GM19467 (cell line): ENCODE measurements around the gene CTNNB1.

Experiments
- ATAC-seq: cut with Tn5 transposase; IDR thresholded peaks from one replicate; pipeline ENCODE4 v1.9.1; 2021; ENCODE audit warnings: mild to moderate bottlenecking, moderate library complexity; ENCODE audit not compliant: unreplicated experiment

Gene CTNNB1

GRCh38 chr3:41213588-41213987 is 14.3 kb downstream of the CTNNB1 start:
- ATAC-seq, result no peak

GRCh38 chr3:41216422-41216821 is 17.1 kb downstream of the CTNNB1 start:
- ATAC-seq, result no peak

DNA sequence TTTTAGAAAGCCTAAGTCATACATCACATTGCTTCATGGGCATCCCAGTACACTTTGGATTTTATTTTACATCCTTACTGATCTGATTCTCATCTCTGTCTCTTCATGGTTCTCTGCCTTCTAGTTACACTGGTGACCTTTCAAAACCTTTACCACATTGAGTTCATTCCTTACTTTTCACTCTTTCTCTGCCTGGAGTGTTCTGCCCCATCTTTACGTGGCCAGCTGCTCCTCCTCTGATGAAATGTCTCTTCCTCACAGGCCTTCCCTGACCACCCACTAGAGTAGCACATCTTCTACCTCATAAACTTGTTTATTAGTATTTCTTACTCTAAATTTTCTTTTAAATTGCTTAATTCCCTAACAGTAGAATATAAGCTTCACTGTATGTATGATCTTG is 17.7 kb downstream of the CTNNB1 start:
- no peak for ATAC-seq

DNA sequence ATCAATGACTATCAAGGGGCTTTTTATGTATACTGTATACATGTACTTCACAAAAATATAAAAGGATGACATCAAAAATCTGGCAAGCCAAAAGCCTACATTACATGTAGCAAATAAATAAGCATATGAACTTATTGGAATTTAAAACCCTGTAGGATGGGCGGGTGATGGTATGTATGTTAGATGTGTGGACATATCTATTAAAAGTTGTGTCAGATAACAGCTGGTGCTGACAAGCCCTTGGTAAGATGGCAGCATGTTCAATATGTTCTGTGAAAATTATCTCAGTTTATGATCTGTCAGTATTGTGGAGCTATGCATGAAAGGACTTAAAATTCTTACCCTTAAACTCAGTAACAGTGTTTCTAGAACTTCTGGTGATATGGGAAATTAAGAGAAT is 20.1 kb downstream of the CTNNB1 start:
- no peak for ATAC-seq

DNA sequence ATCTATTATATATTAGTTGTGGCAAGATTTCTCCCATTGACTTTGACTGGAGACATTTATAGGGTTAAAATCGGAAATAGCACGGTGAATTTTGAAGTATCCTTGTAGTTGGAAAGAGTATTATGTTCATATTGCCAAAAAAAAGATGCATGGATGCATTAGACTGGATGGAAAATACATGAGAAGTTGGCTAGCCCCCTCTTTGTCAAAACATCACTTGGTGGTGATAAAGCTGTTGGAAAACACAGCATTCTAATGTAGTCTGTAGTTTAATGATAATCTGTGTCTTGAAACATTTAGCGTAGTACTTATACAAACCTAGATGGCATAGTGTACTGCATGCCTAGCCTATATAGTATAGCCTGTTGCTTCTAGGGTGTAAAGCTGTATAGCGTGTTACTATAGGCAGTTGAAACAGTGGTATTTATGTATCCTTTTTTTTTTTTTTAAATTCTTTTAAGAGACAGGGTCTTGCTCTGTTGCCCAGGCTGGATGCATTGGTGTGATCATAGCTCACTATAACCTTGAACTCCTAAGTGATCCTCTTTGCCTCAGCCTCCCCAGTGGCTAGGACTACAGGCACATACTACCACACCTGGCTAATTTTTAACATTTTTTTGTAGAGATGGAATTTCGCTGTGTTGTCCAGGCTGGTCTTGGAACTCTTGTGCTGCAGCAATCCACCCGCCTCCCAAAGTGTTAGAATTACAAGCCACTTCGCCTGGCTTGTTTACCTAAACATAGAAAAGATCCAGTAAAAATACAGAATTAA is 21.8 kb downstream of the CTNNB1 start:
- no peak for ATAC-seq

DNA sequence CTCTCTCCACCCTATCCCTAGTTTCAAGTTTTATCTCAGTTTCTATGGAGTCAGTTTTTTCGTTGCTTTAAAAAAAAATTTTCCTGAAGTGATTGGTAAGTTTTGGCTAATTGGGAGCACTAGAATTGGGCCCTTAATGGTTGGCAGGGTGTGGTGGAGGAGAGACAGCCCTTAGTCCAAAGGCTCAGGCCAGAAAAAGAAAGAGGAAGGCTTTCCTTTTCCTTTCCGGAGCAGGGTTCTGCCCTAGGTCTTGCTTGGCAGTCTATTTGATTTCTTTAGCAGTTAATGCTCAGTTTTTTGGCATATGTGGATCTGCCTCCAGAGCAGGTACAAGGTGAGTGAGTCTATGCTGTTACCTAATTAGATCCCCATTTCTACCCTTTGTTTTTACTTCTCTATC is 22.7 kb downstream of the CTNNB1 start:
- no peak for ATAC-seq

GRCh38 chr3:41222501-41222900 is 23.2 kb downstream of the CTNNB1 start:
- ATAC-seq, result no peak

DNA sequence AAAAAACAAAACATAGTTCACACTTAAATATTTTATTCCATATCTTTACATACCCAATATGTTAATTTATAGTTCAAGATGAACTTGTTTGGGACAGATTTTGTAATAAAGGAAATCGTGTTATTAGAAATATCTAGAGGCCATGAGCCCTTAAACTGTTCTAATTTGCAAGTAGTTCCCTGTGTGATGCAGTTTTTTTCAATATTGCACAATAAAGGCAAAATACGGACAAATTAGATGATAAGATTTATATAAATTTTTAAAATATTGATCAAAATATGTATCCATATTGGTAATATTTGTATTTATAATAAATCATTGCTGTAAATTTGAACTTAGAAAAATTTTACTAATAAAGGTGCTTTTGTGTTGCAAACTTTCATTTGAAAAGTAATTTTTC is 23.8 kb downstream of the CTNNB1 start:
- no peak for ATAC-seq

DNA sequence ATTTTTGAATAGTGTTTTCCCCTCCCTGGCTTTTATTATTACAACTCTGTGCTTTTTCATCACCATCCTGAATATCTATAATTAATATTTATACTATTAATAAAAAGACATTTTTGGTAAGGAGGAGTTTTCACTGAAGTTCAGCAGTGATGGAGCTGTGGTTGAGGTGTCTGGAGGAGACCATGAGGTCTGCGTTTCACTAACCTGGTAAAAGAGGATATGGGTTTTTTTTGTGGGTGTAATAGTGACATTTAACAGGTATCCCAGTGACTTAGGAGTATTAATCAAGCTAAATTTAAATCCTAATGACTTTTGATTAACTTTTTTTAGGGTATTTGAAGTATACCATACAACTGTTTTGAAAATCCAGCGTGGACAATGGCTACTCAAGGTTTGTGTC is 24.4 kb downstream of the CTNNB1 start:
- no peak for ATAC-seq

GRCh38 chr3:41224120-41224806 is 25.0 kb downstream of the CTNNB1 start:
- ATAC-seq, result no peak

DNA sequence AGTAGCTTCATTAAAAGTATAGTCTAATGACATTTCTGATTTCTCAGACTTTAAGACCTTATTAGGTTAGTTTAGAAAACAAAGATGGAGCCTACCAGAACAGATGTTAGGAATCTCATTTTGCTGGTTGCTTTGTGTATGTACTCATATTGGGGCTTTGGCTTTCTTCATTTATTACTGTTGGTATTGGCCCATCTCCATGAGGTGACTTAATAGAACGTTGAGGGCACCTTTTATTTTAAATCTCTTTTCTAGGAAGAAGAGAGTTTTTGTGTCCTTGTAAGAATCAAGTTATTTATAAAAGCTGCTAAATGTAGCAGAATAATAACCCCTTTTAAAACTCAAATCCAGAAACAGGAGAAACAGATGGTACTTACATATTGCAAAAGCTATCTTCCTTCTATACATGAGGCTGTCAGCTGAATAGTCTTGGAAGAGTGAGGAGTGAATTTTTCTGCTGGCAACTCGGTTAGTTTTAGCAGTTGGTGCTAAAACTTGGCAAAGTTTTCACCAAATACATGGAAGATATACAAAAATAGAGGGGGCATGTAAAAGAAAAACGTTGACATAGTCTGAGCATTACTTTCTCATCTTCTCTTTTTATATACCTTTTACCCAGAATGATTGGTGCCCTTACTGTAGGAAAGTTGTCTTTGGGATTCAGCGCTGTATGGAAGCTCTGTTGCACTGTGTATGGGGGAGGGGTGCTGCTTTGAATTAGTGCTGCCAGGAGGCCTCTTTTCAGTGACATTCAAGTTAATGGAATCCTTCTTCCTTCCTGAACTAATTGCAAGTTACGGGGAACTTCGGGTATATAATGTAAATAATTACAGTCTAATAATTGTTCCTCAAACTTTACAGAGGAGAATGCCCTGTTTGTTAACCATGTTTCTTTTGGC is 35.8 kb downstream of the CTNNB1 start:
- no peak for ATAC-seq

DNA sequence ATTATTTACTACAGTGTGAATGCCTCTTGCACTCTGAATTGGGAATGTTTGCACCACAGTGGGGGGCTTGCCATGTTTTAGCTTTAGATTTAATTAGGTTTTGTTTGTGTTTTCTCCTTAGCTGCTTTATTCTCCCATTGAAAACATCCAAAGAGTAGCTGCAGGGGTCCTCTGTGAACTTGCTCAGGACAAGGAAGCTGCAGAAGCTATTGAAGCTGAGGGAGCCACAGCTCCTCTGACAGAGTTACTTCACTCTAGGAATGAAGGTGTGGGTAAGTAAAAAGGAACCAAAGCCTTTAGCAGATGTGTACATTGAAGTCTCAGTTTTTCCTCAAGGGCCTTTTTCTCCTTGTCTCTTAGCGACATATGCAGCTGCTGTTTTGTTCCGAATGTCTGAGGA is 36.9 kb downstream of the CTNNB1 start:
- no peak for ATAC-seq

- ATAC-seq, result no peak
These were observed 38.6 kb downstream of the CTNNB1 start for GRCh38 chr3:41237907-41238306.

GRCh38 chr3:41239587-41239986 is 40.3 kb downstream of the CTNNB1 start:
- no peak for ATAC-seq

DNA sequence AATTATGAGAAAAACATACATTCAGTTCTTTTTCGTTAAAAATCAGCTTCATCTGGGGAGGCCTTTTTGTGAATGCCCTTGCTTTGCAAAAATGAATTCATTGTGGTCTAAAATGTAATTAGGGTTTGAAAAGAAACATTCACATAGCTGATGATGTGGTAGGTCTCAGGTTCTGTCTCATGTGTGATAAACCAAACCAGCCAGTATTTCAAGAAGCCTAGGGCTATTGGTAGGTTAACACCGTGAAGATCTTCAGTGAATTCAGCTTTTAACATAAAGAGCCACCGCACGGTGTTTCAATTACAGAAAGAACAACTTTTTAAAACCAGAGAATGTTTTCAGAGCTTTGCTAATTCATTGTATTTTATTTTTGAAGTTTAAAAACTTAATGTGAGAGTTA is 41.9 kb downstream of the CTNNB1 start:
- no peak for ATAC-seq

- ATAC-seq, result no peak
These were observed 42.7 kb downstream of the CTNNB1 start for GRCh38 chr3:41241800-41242571.

DNA sequence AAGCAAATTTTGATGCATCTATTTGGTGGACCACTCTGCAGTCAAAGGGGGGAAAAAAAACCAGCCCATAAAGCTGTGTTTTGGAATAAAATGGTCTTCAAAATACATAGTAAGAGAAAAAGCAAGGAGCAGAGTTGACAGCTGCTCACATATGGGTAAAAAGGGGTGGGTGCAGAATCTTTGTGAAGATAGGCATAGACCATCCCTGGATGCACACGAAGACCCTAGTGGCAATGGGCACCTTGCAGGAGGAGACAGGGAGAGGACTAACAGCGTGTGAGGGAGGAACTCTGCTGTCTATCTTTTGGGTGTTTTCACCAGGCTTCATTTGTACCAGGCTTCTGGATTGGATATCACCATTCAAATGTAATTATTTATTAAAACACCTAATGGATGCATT is 43.9 kb downstream of the CTNNB1 start:
- ATAC-seq, result no peak

GRCh38 chr3:41244620-41245336 is 45.5 kb downstream of the CTNNB1 start:
- no peak for ATAC-seq

DNA sequence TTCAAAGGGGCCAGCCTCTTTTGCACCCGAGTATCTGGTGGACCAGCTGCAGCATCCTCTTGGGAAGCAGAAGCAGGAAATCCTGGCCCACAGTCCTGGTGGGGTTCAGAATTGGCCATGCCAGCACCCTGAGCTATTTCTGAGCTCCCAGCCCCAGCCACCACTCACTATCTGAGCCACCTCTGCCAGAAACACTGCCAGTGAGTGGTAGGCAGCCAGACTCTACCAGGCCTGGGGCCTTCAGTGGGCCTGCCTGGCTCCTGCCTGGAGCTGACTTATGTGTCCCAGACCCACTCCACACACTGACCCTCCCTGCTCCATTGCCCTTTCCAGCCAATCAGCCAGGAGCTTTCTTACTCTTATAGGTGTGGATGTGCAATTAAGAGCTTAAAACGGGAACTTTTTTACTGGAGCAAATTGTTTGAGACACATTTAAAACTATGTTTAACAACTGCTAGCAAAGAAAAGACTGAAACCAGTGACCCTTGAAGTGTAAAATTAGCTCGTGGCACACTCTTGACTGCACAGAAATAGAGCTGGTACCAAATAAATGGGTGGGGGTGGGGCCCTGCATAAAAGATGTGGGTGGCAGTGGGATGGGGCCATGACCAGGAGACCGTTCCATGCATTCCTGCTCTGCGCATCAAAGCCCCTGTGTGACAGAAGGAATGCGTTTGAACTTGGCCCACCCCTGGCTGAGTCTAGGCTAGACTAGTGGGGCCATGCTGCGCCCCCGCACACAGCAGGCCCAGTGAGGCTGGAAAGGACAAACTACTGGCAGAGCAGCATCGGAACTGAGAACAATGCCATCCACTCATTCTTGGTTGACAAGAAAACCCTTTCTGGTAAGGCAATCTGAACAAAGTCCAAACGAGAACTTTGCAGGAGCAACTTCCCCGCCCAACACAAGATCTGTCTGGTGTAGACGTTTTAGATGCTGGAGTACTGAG is 48.0 kb downstream of the CTNNB1 start:
- ATAC-seq, result no peak
